ENCODE measurements around the gene CIPC.

DNA sequence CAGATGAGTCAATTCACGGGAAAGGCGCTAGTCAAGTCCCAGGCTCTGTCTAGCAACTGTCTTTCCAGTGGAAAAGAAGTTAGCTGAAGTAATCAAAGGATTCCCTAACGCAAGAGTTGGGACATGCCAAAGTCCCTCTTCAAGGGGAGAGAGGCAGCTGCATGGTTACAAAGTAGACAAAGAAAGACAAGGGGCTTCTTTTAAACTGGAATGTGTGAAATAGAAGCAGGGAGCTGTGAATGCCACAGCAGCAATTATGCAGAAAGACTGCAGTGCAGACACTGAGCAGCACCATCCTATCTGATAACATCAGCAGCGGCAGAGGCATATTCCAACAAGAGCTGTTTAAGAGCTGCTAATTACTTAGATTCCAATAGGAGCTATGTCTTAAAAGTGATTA lies 12.5 kb upstream of the CIPC start:
- TF ChIP-seq JUND (IDR thresholded peaks at IDR 0.05) (no peak), POLR2A (IDR thresholded peaks at IDR 0.05; ENCODE audit: borderline replicate concordance, extremely low read depth, insufficient read depth, insufficient read length) (no peak), EZH2 (IDR thresholded peaks at IDR 0.05) (no peak), POLR2AphosphoS5 (IDR thresholded peaks at IDR 0.05; ENCODE audit: low read depth, low read length) (no peak), YY1 (IDR thresholded peaks at IDR 0.05; ENCODE audit: extremely low read depth, insufficient replicate concordance, low read depth, low read length) (no peak), CEBPB (IDR thresholded peaks at IDR 0.05; ENCODE audit: low read depth) (no peak), SIN3A (IDR thresholded peaks at IDR 0.05; ENCODE audit: low read depth) (no peak), RAD21 (IDR thresholded peaks at IDR 0.05; ENCODE audit: low read depth) (no peak), SP1 (IDR thresholded peaks at IDR 0.05; ENCODE audit: low read depth) (no peak), EZH2phosphoT487 (IDR thresholded peaks at IDR 0.05; ENCODE audit: borderline replicate concordance) (no peak), SRF (IDR thresholded peaks at IDR 0.05; ENCODE audit: low read depth) (no peak)
- TF ChIP-seq, protein P1, sequence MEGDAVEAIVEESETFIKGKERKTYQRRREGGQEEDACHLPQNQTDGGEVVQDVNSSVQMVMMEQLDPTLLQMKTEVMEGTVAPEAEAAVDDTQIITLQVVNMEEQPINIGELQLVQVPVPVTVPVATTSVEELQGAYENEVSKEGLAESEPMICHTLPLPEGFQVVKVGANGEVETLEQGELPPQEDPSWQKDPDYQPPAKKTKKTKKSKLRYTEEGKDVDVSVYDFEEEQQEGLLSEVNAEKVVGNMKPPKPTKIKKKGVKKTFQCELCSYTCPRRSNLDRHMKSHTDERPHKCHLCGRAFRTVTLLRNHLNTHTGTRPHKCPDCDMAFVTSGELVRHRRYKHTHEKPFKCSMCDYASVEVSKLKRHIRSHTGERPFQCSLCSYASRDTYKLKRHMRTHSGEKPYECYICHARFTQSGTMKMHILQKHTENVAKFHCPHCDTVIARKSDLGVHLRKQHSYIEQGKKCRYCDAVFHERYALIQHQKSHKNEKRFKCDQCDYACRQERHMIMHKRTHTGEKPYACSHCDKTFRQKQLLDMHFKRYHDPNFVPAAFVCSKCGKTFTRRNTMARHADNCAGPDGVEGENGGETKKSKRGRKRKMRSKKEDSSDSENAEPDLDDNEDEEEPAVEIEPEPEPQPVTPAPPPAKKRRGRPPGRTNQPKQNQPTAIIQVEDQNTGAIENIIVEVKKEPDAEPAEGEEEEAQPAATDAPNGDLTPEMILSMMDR (IDR thresholded peaks at IDR 0.05 in 2 of 3, conservative IDR thresholded peaks at IDR 0.05 in 1 of 3; ENCODE audit: borderline replicate concordance in 1 of 3, insufficient read depth in 1 of 3, low read depth in 2 of 3, low read length in 2 of 3): no peak
- TF ChIP-seq, protein P2, sequence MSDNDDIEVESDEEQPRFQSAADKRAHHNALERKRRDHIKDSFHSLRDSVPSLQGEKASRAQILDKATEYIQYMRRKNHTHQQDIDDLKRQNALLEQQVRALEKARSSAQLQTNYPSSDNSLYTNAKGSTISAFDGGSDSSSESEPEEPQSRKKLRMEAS (IDR thresholded peaks at IDR 0.05): no peak
- TF ChIP-seq, protein P3, sequence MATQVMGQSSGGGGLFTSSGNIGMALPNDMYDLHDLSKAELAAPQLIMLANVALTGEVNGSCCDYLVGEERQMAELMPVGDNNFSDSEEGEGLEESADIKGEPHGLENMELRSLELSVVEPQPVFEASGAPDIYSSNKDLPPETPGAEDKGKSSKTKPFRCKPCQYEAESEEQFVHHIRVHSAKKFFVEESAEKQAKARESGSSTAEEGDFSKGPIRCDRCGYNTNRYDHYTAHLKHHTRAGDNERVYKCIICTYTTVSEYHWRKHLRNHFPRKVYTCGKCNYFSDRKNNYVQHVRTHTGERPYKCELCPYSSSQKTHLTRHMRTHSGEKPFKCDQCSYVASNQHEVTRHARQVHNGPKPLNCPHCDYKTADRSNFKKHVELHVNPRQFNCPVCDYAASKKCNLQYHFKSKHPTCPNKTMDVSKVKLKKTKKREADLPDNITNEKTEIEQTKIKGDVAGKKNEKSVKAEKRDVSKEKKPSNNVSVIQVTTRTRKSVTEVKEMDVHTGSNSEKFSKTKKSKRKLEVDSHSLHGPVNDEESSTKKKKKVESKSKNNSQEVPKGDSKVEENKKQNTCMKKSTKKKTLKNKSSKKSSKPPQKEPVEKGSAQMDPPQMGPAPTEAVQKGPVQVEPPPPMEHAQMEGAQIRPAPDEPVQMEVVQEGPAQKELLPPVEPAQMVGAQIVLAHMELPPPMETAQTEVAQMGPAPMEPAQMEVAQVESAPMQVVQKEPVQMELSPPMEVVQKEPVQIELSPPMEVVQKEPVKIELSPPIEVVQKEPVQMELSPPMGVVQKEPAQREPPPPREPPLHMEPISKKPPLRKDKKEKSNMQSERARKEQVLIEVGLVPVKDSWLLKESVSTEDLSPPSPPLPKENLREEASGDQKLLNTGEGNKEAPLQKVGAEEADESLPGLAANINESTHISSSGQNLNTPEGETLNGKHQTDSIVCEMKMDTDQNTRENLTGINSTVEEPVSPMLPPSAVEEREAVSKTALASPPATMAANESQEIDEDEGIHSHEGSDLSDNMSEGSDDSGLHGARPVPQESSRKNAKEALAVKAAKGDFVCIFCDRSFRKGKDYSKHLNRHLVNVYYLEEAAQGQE (IDR thresholded peaks at IDR 0.05; ENCODE audit: low read depth): no peak
